Measurements from ENCODE around the gene CIB2. TPM values are rescaled to one million over a fixed set of nuclear protein-coding genes. Genes with fewer than 3 reads are reported as not detected.
A peak's percentile ranks its signal among the peaks of the same experiment; 100 is the strongest.

Gene CIB2
- total and polyA plus RNA-seq, 4 donors = 6.3 to 9.1 (median 7.7) TPM

DNA sequence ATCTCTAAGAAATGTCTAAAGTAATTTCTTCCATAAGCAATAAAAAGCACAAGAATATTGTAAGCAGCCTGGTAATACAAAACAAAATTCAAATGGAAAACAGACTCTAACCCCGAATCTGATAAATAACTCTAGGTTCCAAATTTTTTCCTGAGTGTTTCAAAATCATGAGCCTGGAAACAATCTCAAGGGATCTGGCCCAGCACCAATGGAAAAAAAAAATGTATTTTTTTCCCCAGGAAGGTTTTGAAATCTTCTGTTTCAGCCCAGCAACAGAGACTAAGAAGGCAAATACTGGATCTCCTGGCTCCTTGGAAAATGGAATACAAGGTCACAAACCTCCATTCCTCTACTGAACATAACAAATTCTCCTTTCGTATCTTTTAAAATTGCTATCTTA is 66.7 kb downstream of the CIB2 start:
- intact Hi-C loops (cut with DNase I) = no loop called here
- Histone ChIP-seq H3K9me3 (ENCODE audit: control insufficient read depth, low read length) (no peaks in the 10 kb centered on the region), H3K27me3 (ENCODE audit: control insufficient read depth in 1 of 2, insufficient read depth in 2 of 2, low read length in 1 of 2) (no peaks in the 10 kb centered on the region), H3K4me1 (ENCODE audit: control insufficient read depth in 1 of 2, insufficient read depth in 2 of 2, low read length in 2 of 2) (peaks cover 10 to 13% of the 10 kb centered on the region in 2 donors), H3K36me3 (ENCODE audit: control insufficient read depth in 1 of 2, insufficient read depth in 2 of 2, low read length in 1 of 2) (no peaks in the 10 kb centered on the region), H3K4me3 (ENCODE audit: low read length in 2 of 2) (no peak overlapping the region), H3K27ac (ENCODE audit: low read depth in 1 of 2, low read length in 2 of 2) (peak overlapping the region in 1 of 2 donors; percentile 45)
- ATAC-seq (ENCODE audit: low FRiP score) = peak; percentile 64
- DNase-seq = no peak
- WGBS, 2 donors = 5 to 8% methylated on average over 2 of the region's 2 CpGs

DNA sequence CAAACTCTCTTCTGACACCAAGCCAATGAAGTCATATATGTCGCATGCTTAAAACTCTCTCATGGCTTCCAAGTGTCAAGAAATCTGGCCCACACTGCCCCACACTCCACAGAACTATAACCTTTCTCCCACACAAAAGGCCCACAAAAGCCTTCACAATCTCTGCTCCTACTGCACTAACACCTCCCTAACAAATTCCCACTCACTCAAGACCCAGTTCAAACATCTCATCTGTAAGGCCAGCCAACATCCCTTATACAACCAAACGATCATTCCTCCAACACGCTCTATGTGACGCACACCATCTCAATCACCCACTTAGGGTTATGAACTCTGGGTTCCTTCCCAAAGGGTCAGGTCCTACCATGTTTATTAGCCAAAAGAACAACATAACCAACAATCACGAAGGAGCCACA is 67.3 kb downstream of the CIB2 start:
- DNase-seq (no peak), ATAC-seq (ENCODE audit: low FRiP score) (no peak)
- H3K36me3 ChIP-seq (ENCODE audit: control insufficient read depth in 1 of 2, insufficient read depth in 2 of 2, low read length in 1 of 2) = no peaks in the 10 kb centered on the region
- peak overlapping the region; percentile 22 to 75 for H3K27ac ChIP-seq (ENCODE audit: low read depth in 1 of 2, low read length in 2 of 2)
- intact Hi-C loops (cut with DNase I) = no loop called here
- H3K27me3 ChIP-seq (ENCODE audit: control insufficient read depth in 1 of 2, insufficient read depth in 2 of 2, low read length in 1 of 2) = no peaks in the 10 kb centered on the region
- no peak overlapping the region for H3K4me3 ChIP-seq (ENCODE audit: low read length in 2 of 2)
- 76 to 80% methylated on average over 5 of the region's 5 CpGs for WGBS, 2 donors
- peaks cover 10 to 13% of the 10 kb centered on the region in 2 donors for H3K4me1 ChIP-seq (ENCODE audit: control insufficient read depth in 1 of 2, insufficient read depth in 2 of 2, low read length in 2 of 2)
- no peaks in the 10 kb centered on the region for H3K9me3 ChIP-seq (ENCODE audit: control insufficient read depth, low read length)

- no peaks in the 10 kb centered on the region for H3K9me3 ChIP-seq (ENCODE audit: control insufficient read depth, low read length)
- H3K36me3 ChIP-seq (ENCODE audit: control insufficient read depth in 1 of 2, insufficient read depth in 2 of 2, low read length in 1 of 2) = no peaks in the 10 kb centered on the region
- H3K27me3 ChIP-seq (ENCODE audit: control insufficient read depth in 1 of 2, insufficient read depth in 2 of 2, low read length in 1 of 2) = no peaks in the 10 kb centered on the region
- peaks cover 10 to 13% of the 10 kb centered on the region in 2 donors for H3K4me1 ChIP-seq (ENCODE audit: control insufficient read depth in 1 of 2, insufficient read depth in 2 of 2, low read length in 2 of 2)
- no peak for DNase-seq
- no peak overlapping the region for H3K4me3 ChIP-seq (ENCODE audit: low read length in 2 of 2)
- intact Hi-C loops (cut with DNase I) = no loop called here
- no peak for ATAC-seq (ENCODE audit: low FRiP score)
- H3K27ac ChIP-seq (ENCODE audit: low read depth in 1 of 2, low read length in 2 of 2) = peak overlapping the region in 1 of 2 donors; percentile 12
These were observed 68.0 kb downstream of the CIB2 start for GRCh38 chr15:78063217-78063616.

GRCh38 chr15:78061963-78062427 is 69.2 kb downstream of the CIB2 start:
- intact Hi-C loops (cut with DNase I) = no loop called here
- Histone ChIP-seq H3K4me3 (ENCODE audit: low read length in 2 of 2) (no peak overlapping the region), H3K27ac (ENCODE audit: low read depth in 1 of 2, low read length in 2 of 2) (no peak overlapping the region)

DNA sequence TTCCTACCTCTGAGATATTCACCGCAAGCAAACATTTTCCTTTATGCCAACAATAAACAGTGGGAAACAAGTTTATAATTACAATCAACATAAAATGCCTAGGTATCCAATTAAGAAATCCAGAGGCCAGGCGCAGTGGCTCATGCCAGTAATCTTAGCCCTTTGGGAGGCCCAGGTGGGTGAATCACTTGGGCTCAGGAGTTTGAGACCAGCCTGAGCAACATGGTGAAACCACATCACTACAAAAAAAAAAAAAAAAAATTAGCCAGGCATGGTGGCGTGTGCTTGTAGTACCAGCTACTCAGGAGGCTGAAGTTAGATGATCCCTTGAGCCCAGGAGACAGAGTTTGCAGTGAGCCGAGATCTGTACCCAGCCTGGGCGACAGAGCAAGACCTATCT is 71.0 kb downstream of the CIB2 start:
- peaks cover 6 to 8% of the 10 kb centered on the region in 2 donors for H3K4me1 ChIP-seq (ENCODE audit: control insufficient read depth in 1 of 2, insufficient read depth in 2 of 2, low read length in 2 of 2)
- no peak for DNase-seq
- H3K27ac ChIP-seq (ENCODE audit: low read depth in 1 of 2, low read length in 2 of 2) = no peak overlapping the region

More at GRCh38 chr15:78061963-78062427, 69.2 kb downstream of the CIB2 start:
- no peaks in the 10 kb centered on the region for H3K36me3 ChIP-seq (ENCODE audit: control insufficient read depth in 1 of 2, insufficient read depth in 2 of 2, low read length in 1 of 2)
- WGBS, 2 donors = 61 to 63% methylated on average over 6 of the region's 6 CpGs
- DNase-seq (no peak), ATAC-seq (ENCODE audit: low FRiP score) (no peak)
- H3K9me3 ChIP-seq (ENCODE audit: control insufficient read depth, low read length) = no peaks in the 10 kb centered on the region
- H3K27me3 ChIP-seq (ENCODE audit: control insufficient read depth in 1 of 2, insufficient read depth in 2 of 2, low read length in 1 of 2) = no peaks in the 10 kb centered on the region
- peaks cover 8 to 13% of the 10 kb centered on the region in 2 donors for H3K4me1 ChIP-seq (ENCODE audit: control insufficient read depth in 1 of 2, insufficient read depth in 2 of 2, low read length in 2 of 2)

GRCh38 chr15:78059110-78059839 is 72.0 kb downstream of the CIB2 start:
- intact Hi-C loops (cut with DNase I) = no loop called here
- Histone ChIP-seq H3K27ac (ENCODE audit: low read depth in 1 of 2, low read length in 2 of 2) (no peak overlapping the region), H3K9me3 (ENCODE audit: control insufficient read depth, low read length) (no peaks in the 10 kb centered on the region), H3K36me3 (ENCODE audit: control insufficient read depth in 1 of 2, insufficient read depth in 2 of 2, low read length in 1 of 2) (no peaks in the 10 kb centered on the region), H3K4me1 (ENCODE audit: control insufficient read depth in 1 of 2, insufficient read depth in 2 of 2, low read length in 2 of 2) (peaks cover 6 to 8% of the 10 kb centered on the region in 2 donors), H3K27me3 (ENCODE audit: control insufficient read depth in 1 of 2, insufficient read depth in 2 of 2, low read length in 1 of 2) (no peaks in the 10 kb centered on the region), H3K4me3 (ENCODE audit: low read length in 2 of 2) (no peak overlapping the region)
- no peak for DNase-seq
- 91% methylated on average over 3 of the region's 3 CpGs for WGBS, 2 donors
- ATAC-seq (ENCODE audit: low FRiP score) = no peak

More for the DNA sequence above, 71.0 kb downstream of the CIB2 start:
- ATAC-seq (ENCODE audit: low FRiP score) = no peak
- H3K27me3 ChIP-seq (ENCODE audit: control insufficient read depth in 1 of 2, insufficient read depth in 2 of 2, low read length in 1 of 2) = no peaks in the 10 kb centered on the region
- H3K4me3 ChIP-seq (ENCODE audit: low read length in 2 of 2) = no peak overlapping the region
- H3K36me3 ChIP-seq (ENCODE audit: control insufficient read depth in 1 of 2, insufficient read depth in 2 of 2, low read length in 1 of 2) = no peaks in the 10 kb centered on the region
- WGBS, 2 donors = 98% methylated on average over 5 of the region's 5 CpGs
- intact Hi-C loops (cut with DNase I) = no loop called here
- no peaks in the 10 kb centered on the region for H3K9me3 ChIP-seq (ENCODE audit: control insufficient read depth, low read length)

DNA sequence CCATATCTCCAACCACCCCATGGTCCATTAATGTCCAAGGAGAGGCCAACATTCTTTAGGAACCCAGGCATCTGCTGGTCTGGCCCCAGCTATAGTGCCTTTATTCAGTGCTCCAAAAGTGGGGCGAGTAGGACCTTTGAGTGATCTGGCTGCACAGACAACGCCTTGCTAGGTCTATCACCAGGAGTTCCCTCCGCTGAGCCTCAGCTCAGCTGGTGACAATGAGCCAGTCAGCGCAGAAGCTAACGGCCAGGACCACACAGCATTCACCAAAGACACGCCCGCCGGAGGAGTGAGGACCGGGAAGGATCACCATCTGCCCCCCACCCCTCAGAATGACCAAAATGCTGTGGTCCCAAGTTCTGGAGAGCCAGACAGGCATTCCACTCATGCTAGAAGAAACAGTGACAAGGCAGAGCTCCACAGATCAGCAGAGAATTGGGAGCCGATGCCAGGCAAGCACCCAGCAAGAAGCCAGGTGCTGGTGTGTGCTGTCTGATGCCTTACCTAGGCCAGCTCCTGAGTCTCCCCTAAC is 72.8 kb downstream of the CIB2 start:
- no peaks in the 10 kb centered on the region for H3K9me3 ChIP-seq (ENCODE audit: control insufficient read depth, low read length)
- H3K4me1 ChIP-seq (ENCODE audit: control insufficient read depth in 1 of 2, insufficient read depth in 2 of 2, low read length in 2 of 2) = peaks cover 0 to 4% of the 10 kb centered on the region in 2 donors
- no peak for DNase-seq
- WGBS, 2 donors = 91 to 94% methylated on average over 10 of the region's 10 CpGs
- intact Hi-C loops (cut with DNase I) = no loop called here
- H3K27ac ChIP-seq (ENCODE audit: low read depth in 1 of 2, low read length in 2 of 2) = no peak overlapping the region
- peaks cover 0 to 3% of the 10 kb centered on the region in 2 donors for H3K36me3 ChIP-seq (ENCODE audit: control insufficient read depth in 1 of 2, insufficient read depth in 2 of 2, low read length in 1 of 2)
- ATAC-seq (ENCODE audit: low FRiP score) = no peak
- no peak overlapping the region for H3K4me3 ChIP-seq (ENCODE audit: low read length in 2 of 2)
- H3K27me3 ChIP-seq (ENCODE audit: control insufficient read depth in 1 of 2, insufficient read depth in 2 of 2, low read length in 1 of 2) = no peaks in the 10 kb centered on the region

DNA sequence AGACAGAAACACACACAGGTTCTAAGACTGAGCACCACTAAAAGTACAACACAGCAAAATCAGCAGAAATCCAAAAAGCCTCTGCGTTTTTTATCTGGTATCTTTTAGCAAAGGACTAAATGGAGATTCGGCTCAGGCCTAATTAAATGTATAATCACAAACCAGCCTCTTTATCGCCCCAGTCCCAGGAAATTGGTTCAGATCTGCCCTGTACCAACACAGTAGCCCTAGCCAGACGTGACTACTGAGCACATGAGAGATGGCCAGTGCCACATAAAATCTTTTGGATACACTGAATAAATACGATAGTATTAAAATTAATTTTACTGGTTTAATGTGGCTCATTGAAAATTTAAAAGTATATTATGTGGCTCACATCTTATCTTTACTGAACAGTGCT is 73.4 kb downstream of the CIB2 start:
- H3K9me3 ChIP-seq (ENCODE audit: control insufficient read depth, low read length) = no peaks in the 10 kb centered on the region
- no peak for DNase-seq
- intact Hi-C loops (cut with DNase I) = no loop called here
- H3K36me3 ChIP-seq (ENCODE audit: control insufficient read depth in 1 of 2, insufficient read depth in 2 of 2, low read length in 1 of 2) = peaks cover 0 to 3% of the 10 kb centered on the region in 2 donors
- WGBS, 2 donors = 91 to 92% methylated on average over 5 of the region's 5 CpGs
- H3K27ac ChIP-seq (ENCODE audit: low read depth in 1 of 2, low read length in 2 of 2) = no peak overlapping the region
- H3K4me1 ChIP-seq (ENCODE audit: control insufficient read depth in 1 of 2, insufficient read depth in 2 of 2, low read length in 2 of 2) = peaks cover 0 to 2% of the 10 kb centered on the region in 2 donors
- H3K27me3 ChIP-seq (ENCODE audit: control insufficient read depth in 1 of 2, insufficient read depth in 2 of 2, low read length in 1 of 2) = no peaks in the 10 kb centered on the region
- ATAC-seq (ENCODE audit: low FRiP score) = no peak
- H3K4me3 ChIP-seq (ENCODE audit: low read length in 2 of 2) = no peak overlapping the region

Measured in aorta (tissue), 5 donors.